K562 (cell line): ENCODE data around the gene SPATA31C1. TPM values are rescaled to one million over a fixed set of nuclear protein-coding genes. Genes with fewer than 3 reads are reported as not detected.

Experiments used
- ATAC-seq: fragments of 200-7000 bp; cut with Tn5 transposase; 3 replicates; pipeline ENCODE4 v1.9.1; 2020; ENCODE audit warnings: moderate library complexity
- BruUV-seq: library from RNA; stranded (reverse); fragments of 400-500 nt; replicated peaks from 2 replicates; lab custom pipeline; 2021; lab: Mats Ljungman, UMichigan
- CTCF ChIA-PET: fragments of 300-600 bp; formaldehyde crosslinking; extraction: SDS; loops from one replicate; lab custom pipeline; 2021; ENCODE audit warnings: low intra/inter-chr PET ratio; lab: Yijun Ruan, JAX
- POLR2A ChIA-PET: fragments of 300-600, 350-650 bp; sonication (Branson Sonifier 250); formaldehyde crosslinking; extraction: SDS; loops from one replicate; lab custom pipeline; 2021; ENCODE audit warnings: antibody characterized with exemption, inconsistent platforms; lab: Yijun Ruan, JAX
- DNase-seq, 4 experiments: peaks; one replicate each; pipeline versions ENCODE4 v3.0.0 to v3.0.0-alpha.2; 2011 to 2018; ENCODE audit warnings: low spot score in 3 of 4, mixed read lengths in 3 of 4; ENCODE audit errors: extremely low read depth in 1 of 4
- FAIRE-seq: peaks from 2 replicates; lab custom pipeline; 2011; peaks lifted over from hg19 to GRCh38; lab: Jason Lieb, UNC
- H2AFZ ChIP-seq: 2 replicates; pipeline ENCODE4 v1.6.0; 2011; ENCODE audit warnings: low read depth, low read length, control low read depth, inconsistent platforms
- H3K27ac ChIP-seq: fragments of 200-600 bp; 3 replicates; pipeline ENCODE4 v1.8.0; 2011; ENCODE audit warnings: low read depth, mild to moderate bottlenecking, control low read depth, inconsistent platforms, low read length, moderate library complexity, mixed read lengths; ENCODE audit errors: extremely low read depth
- H3K27me3 ChIP-seq, 2 experiments: fragments of 300-600 bp in 1 of 2; 2 replicates in 1 of 2; 3 replicates in 1 of 2; pipeline versions ENCODE4 v1.6.0 to v1.8.0; 2011; ENCODE audit warnings: inconsistent platforms in 2 of 2, low read length in 2 of 2, mild to moderate bottlenecking in 1 of 2, mixed read lengths in 1 of 2, moderate library complexity in 1 of 2; ENCODE audit not compliant: control insufficient read depth in 2 of 2, insufficient read depth in 2 of 2
- H3K36me3 ChIP-seq: fragments of 300-600 bp; 3 replicates; pipeline ENCODE4 v1.8.0; 2011; ENCODE audit warnings: mild to moderate bottlenecking, low read length, inconsistent platforms; ENCODE audit not compliant: control insufficient read depth, insufficient read depth
- H3K4me1 ChIP-seq, 2 experiments: fragments of 200-600 bp in 1 of 2; replicated peaks in 1 of 2; 2 replicates in 1 of 2; 3 replicates in 1 of 2; pipeline versions ENCODE4 v1.5.1 to v1.8.0; 2011; ENCODE audit warnings: inconsistent platforms in 2 of 2, low read length in 2 of 2, mild to moderate bottlenecking in 1 of 2, mixed read lengths in 1 of 2, moderate library complexity in 1 of 2; ENCODE audit not compliant: control insufficient read depth in 2 of 2, insufficient read depth in 2 of 2
- H3K4me2 ChIP-seq: 2 replicates; pipeline ENCODE4 v1.6.1; 2011; ENCODE audit warnings: low read length, control low read depth, inconsistent platforms, mixed read lengths; ENCODE audit not compliant: insufficient read depth
- H3K4me3 ChIP-seq: fragments of 200-600 bp; sonication (generic), shearing (Covaris generic); 2 replicates; pipeline ENCODE4 v1.5.1; 2016; ENCODE audit warnings: control low read depth, inconsistent platforms
- H3K79me2 ChIP-seq: fragments of 200-600 bp; 3 replicates; pipeline ENCODE4 v1.8.0; 2011; ENCODE audit warnings: low read length, inconsistent platforms; ENCODE audit not compliant: control insufficient read depth, insufficient read depth
- H3K9ac ChIP-seq, 2 experiments: 2 replicates each; pipeline versions ENCODE4 v1.6.0 to v1.6.1; 2011; ENCODE audit warnings: low read depth in 2 of 2, low read length in 2 of 2, control low read depth in 1 of 2, inconsistent platforms in 1 of 2, mild to moderate bottlenecking in 1 of 2, mixed read lengths in 1 of 2; ENCODE audit not compliant: insufficient read depth in 1 of 2
- H3K9me1 ChIP-seq: one replicate; pipeline ENCODE4 v1.6.0; 2011; ENCODE audit warnings: inconsistent platforms, mild to moderate bottlenecking, low read length, moderate library complexity; ENCODE audit not compliant: control insufficient read depth, insufficient read depth
- H3K9me3 ChIP-seq: replicated peaks from 2 replicates; pipeline ENCODE4 v1.5.1; 2011; ENCODE audit warnings: low read depth, low read length, inconsistent platforms; ENCODE audit not compliant: control insufficient read depth, insufficient read depth
- H4K20me1 ChIP-seq: replicated peaks from 2 replicates; pipeline ENCODE4 v1.6.1; 2011; ENCODE audit warnings: low read length, inconsistent platforms, mixed read lengths; ENCODE audit not compliant: control insufficient read depth, insufficient read depth
- FOXA1 ChIP-seq: fragments of 450-650 bp; IDR thresholded peaks from 2 replicates; pipeline ENCODE4 v1.6.1; 2016; ENCODE audit warnings: mild to moderate bottlenecking, borderline replicate concordance
- FOXK1 ChIP-seq: sonication (generic); formaldehyde crosslinking; IDR thresholded peaks from 2 replicates; pipeline ENCODE4 v1.8.0; 2022; ENCODE audit warnings: missing genetic modification reagents, mild to moderate bottlenecking, borderline replicate concordance
- HDGF ChIP-seq: fragments of 450-650 bp; IDR thresholded peaks from 2 replicates; pipeline ENCODE4 v1.6.1; 2016
- HINFP ChIP-seq: fragments of 450-650 bp; conservative IDR thresholded peaks from 2 replicates; pipeline ENCODE4 v1.6.1; 2016; ENCODE audit warnings: missing genetic modification characterization, low read depth, mild to moderate bottlenecking, control low read depth, missing compliant biosample characterization
- HIVEP1 ChIP-seq: fragments of 250-450 bp; sonication (Bioruptor Pico); IDR thresholded peaks from 2 replicates; pipeline ENCODE4 v1.4.0; 2020; ENCODE audit warnings: mild to moderate bottlenecking
- KLF16 ChIP-seq: IDR thresholded peaks from 2 replicates; pipeline ENCODE4 v1.6.1; 2016; ENCODE audit warnings: antibody characterized with exemption
- MAZ ChIP-seq, 2 experiments: fragments of 450-650 bp in 1 of 2; sonication (generic) in 1 of 2; formaldehyde crosslinking; IDR thresholded peaks in 1 of 2; conservative IDR thresholded peaks in 1 of 2; 2 replicates each; pipeline versions ENCODE4 v1.4.0 to v1.5.0; 2020; ENCODE audit warnings: mild to moderate bottlenecking in 1 of 2, missing genetic modification reagents in 1 of 2
- MCM2 ChIP-seq: fragments of 450-650 bp; IDR thresholded peaks from 2 replicates; pipeline ENCODE4 v1.6.1; 2017; ENCODE audit warnings: low read depth, mild to moderate bottlenecking
- MLLT1 ChIP-seq, 2 experiments: fragments of 450-650 bp; IDR thresholded peaks; 2 replicates each; pipeline ENCODE4 v1.6.1; 2016
- NR2C1 ChIP-seq, 2 experiments: fragments of 450-650 bp; IDR thresholded peaks; 2 replicates each; pipeline ENCODE4 v1.6.1; 2017; ENCODE audit warnings: mild to moderate bottlenecking in 2 of 2, antibody characterized with exemption in 1 of 2, inconsistent platforms in 1 of 2, missing compliant biosample characterization in 1 of 2, missing genetic modification characterization in 1 of 2
- NUFIP1 ChIP-seq: fragments of 450-650 bp; IDR thresholded peaks from 2 replicates; pipeline ENCODE4 v1.6.1; 2018; ENCODE audit not compliant: partially characterized antibody
- SREBF2 ChIP-seq: sonication (generic); formaldehyde crosslinking; IDR thresholded peaks from 2 replicates; pipeline ENCODE4 v1.4.0; 2020; ENCODE audit warnings: mild to moderate bottlenecking, missing genetic modification reagents
- XRCC4 ChIP-seq: IDR thresholded peaks from one replicate; pipeline ENCODE4 v1.6.1; 2011; ENCODE audit not compliant: insufficient read depth, insufficient read length; ENCODE audit errors: extremely low read depth
- ZNF24 ChIP-seq: fragments of 450-650 bp; IDR thresholded peaks from 2 replicates; pipeline ENCODE4 v1.6.1; 2016
- ZNF444 ChIP-seq: fragments of 250-450 bp; sonication (Bioruptor Pico); IDR thresholded peaks from 2 replicates; pipeline ENCODE4 v1.4.0; 2020; ENCODE audit warnings: mild to moderate bottlenecking, moderate library complexity
- ZNF561 ChIP-seq: fragments of 450-650 bp; formaldehyde crosslinking; conservative IDR thresholded peaks from 2 replicates; pipeline ENCODE4 v1.4.0; 2020; ENCODE audit warnings: mild to moderate bottlenecking, moderate library complexity
- ZNF639 ChIP-seq, 2 experiments: fragments of 200-800 bp in 1 of 2; sonication (Bioruptor generic) in 1 of 2; sonication (generic) in 1 of 2; formaldehyde crosslinking in 1 of 2; IDR thresholded peaks in 1 of 2; conservative IDR thresholded peaks in 1 of 2; 2 replicates each; pipeline versions ENCODE4 v1.5.0 to v1.6.1; 2016 to 2020; ENCODE audit warnings: missing compliant biosample characterization in 1 of 2, missing genetic modification characterization in 1 of 2, missing genetic modification reagents in 1 of 2
- WGBS: fragments of 100-300 bp; shearing (Covaris generic); methylation state at CpG from one replicate; pipeline ENCODE4 v1.1.6; 2016; ENCODE audit warnings: low coverage, mixed read lengths; ENCODE audit not compliant: insufficient coverage; ENCODE audit errors: missing lambda C conversion rate; 5-methylcytosine and 5-hydroxymethylcytosine counted together
- in situ Hi-C: fragments of 300-500 bp; cut with MboI; formaldehyde crosslinking; loops from 4 replicates; pipeline ENCODE4 v1.15.0; 2018; ENCODE audit warnings: inconsistent platforms, mixed read lengths
- intact Hi-C: fragments of 100-400 bp; cut with micrococcal nuclease; formaldehyde crosslinking; loops from 2 replicates; pipeline ENCODE4 v1.14.2; 2022
- polyA plus RNA-seq, 8 experiments: library from polyadenylated mRNA; depleted of rRNA in 4 of 8; stranded (reverse) in 5 of 8; unstranded in 3 of 8; fragments of >200 nt; fragmentation: Nextera tagmentation in 2 of 8; fragmentation: Illumina TruSeq in 1 of 8; extraction: Ambion mirVana in 2 of 8; extraction: Trizol in 1 of 8; gene quantifications; 2 replicates each; pipeline versions ENCODE4 v1.2.1 to v1.2.3, GENCODE V29; 2011 to 2014; ENCODE audit warnings: inconsistent platforms in 1 of 8, missing spikeins in 1 of 8
- total RNA-seq, 7 experiments: library from RNA; depleted of rRNA in 6 of 7; stranded (reverse); fragments of >200 nt in 6 of 7; fragmentation: Illumina TruSeq in 2 of 7; extraction: Trizol in 2 of 7; gene quantifications; 2 replicates each; pipeline versions ENCODE4 v1.2.1 to v1.2.3, GENCODE V29; 2011 to 2021; ENCODE audit warnings: low replicate concordance in 1 of 7
- TF ChIP-seq, protein P1 (sequence below): fragments of 450-650 bp; formaldehyde crosslinking; IDR thresholded peaks from 2 replicates; pipeline ENCODE4 v1.4.0; 2022; ENCODE audit warnings: missing genetic modification characterization

The SPATA31C1 gene
- total and polyA plus RNA-seq, 9 of the 15 experiments (the other 6 are each of a cell fraction or from before 2014, with no cell fraction given), result 0.03 to 0.15 (median 0.05) TPM; not detected in 3

DNA sequence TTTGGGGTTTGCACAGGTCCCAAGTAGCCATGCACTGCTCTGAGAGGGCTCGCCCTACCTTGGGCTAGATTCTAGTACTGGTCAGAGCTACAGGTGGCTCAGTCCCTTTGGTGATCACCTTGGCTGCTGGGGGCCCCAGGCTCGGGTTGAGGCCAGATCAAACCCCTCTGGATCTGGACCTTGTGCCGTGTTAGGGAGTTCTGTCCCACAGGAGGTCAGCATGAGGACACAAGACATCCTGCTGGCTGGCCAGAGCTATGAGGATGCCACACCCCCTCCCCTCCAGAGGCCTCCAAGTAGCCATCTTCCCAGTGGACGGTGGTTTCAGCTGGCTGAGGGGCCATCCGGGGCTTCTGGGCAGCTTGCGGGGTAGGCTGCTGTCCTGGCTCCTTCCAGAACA, 46.0 kb downstream of the SPATA31C1 start:
- no peaks in the 10 kb centered on the region; a peak in 1 of 5 replicates for H3K27me3 ChIP-seq
- intact Hi-C loops, result no loop called here
- no peak for ATAC-seq
- TF ChIP-seq ZNF639 (CRISPR knock-in tag; conservative IDR thresholded peaks at IDR 0.05 in 1 of 2, IDR thresholded peaks at IDR 0.05 in 1 of 2) (no peak), NR2C1 (IDR thresholded peaks at IDR 0.05) (no peak), NR2C1 (tag; IDR thresholded peaks at IDR 0.05) (no peak), FOXA1 (no peak), SREBF2 (no peak), FOXK1 (no peak), ZNF561 (no peak), MCM2 (no peak), ZNF24 (no peak), HIVEP1 (no peak), HDGF (no peak), ZNF444 (CRISPR knock-in tag) (no peak), HINFP (tag) (no peak), NUFIP1 (no peak), XRCC4 (no peak), MAZ (CRISPR knock-in tag; conservative IDR thresholded peaks at IDR 0.05 in 1 of 2, IDR thresholded peaks at IDR 0.05 in 1 of 2) (no peak), MLLT1 (IDR thresholded peaks at IDR 0.05) (no peak), KLF16 (no peak)
- TF ChIP-seq, protein P1, sequence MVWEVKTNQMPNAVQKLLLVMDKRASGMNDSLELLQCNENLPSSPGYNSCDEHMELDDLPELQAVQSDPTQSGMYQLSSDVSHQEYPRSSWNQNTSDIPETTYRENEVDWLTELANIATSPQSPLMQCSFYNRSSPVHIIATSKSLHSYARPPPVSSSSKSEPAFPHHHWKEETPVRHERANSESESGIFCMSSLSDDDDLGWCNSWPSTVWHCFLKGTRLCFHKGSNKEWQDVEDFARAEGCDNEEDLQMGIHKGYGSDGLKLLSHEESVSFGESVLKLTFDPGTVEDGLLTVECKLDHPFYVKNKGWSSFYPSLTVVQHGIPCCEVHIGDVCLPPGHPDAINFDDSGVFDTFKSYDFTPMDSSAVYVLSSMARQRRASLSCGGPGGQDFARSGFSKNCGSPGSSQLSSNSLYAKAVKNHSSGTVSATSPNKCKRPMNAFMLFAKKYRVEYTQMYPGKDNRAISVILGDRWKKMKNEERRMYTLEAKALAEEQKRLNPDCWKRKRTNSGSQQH (CRISPR knock-in tag), result no peak

More for the DNA sequence above, 46.0 kb downstream of the SPATA31C1 start:
- Histone ChIP-seq H3K79me2 (no peaks in the 10 kb centered on the region), H4K20me1 (no peaks in the 10 kb centered on the region), H3K4me3 (no peak overlapping the region), H3K9ac (no peak overlapping the region), H3K4me1 (no peaks in the 10 kb centered on the region; a peak in 1 of 5 replicates), H3K9me3 (no peaks in the 10 kb centered on the region), H3K36me3 (no peaks in the 10 kb centered on the region), H3K9me1 (no peaks in the 10 kb centered on the region), H3K27ac (no peak overlapping the region), H3K4me2 (no peak overlapping the region), H2AFZ (no peak overlapping the region)
- ChIA-PET POLR2A (no interaction called here), CTCF (no interaction called here)
- in situ Hi-C loops, result loop anchor here (25.0 kb wide), 2 partner anchors 599 to 1049 kb away; no protein-coding TSS in a partner anchor
- DNase-seq (no peak), FAIRE-seq (no peak)
- 6% methylated on average over 4 of the region's 6 CpGs for WGBS
- BruUV-seq, result no TSS peak
